ENCODE measurements around the gene SDCBP2.

DNA sequence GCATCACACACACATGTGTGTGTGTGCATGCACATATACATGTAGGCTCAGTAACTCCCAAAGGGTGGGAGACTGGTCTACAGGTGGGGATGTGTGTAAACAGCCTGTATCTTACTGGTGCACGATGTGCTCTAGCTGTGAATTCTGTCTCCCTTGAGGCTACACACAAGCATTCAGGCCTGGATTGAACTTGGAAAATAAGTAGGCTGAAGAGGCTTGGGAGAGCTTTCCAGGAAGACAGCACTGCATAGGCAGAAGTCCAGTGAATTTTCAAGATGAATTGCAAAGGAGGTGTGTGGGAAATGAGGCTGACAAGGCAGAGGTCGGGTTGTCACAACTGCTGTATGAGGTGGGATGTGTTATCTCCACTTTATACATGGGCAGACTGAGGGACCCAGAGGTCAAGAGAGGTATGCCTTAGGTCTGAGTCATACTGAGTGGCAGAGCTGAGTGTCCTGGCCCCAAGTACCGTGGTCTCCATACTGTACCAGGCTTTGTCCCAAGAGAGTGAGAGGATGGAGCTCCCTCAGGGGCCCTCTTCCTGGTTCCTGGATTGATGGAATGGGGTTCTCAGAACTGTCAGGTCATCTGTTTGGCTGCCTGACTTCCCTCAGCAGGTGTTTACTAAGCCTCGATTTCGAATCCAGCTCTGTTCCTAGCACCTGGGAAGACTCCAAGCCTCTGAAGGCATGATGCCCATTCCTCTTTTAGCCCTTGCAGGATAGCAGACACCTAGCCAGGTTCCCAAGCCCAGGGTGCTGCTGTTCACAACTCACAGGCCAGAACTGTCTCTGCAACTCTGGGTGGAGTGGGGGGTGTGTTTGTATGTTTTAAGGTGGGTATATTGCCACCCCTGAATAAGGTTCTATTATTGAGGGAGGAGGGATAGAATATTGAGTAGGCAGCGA lies 48.5 kb downstream of the SDCBP2 start:
- TF ChIP-seq, protein P1, sequence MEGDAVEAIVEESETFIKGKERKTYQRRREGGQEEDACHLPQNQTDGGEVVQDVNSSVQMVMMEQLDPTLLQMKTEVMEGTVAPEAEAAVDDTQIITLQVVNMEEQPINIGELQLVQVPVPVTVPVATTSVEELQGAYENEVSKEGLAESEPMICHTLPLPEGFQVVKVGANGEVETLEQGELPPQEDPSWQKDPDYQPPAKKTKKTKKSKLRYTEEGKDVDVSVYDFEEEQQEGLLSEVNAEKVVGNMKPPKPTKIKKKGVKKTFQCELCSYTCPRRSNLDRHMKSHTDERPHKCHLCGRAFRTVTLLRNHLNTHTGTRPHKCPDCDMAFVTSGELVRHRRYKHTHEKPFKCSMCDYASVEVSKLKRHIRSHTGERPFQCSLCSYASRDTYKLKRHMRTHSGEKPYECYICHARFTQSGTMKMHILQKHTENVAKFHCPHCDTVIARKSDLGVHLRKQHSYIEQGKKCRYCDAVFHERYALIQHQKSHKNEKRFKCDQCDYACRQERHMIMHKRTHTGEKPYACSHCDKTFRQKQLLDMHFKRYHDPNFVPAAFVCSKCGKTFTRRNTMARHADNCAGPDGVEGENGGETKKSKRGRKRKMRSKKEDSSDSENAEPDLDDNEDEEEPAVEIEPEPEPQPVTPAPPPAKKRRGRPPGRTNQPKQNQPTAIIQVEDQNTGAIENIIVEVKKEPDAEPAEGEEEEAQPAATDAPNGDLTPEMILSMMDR (conservative IDR thresholded peaks at IDR 0.05; ENCODE audit: low read depth in 2 of 2), result no peak
- TF ChIP-seq POLR2AphosphoS5 (IDR thresholded peaks at IDR 0.05; ENCODE audit: low read depth) (no peak), CREB1 (CRISPR knock-in tag; IDR thresholded peaks at IDR 0.05; ENCODE audit: low read depth) (no peak), JUNB (IDR thresholded peaks at IDR 0.05; ENCODE audit: unreplicated experiment) (no peak), EZH2phosphoT487 (IDR thresholded peaks at IDR 0.05; ENCODE audit: unreplicated experiment) (no peak), ZNF331 (CRISPR knock-in tag; IDR thresholded peaks at IDR 0.05; ENCODE audit: low read depth) (no peak), STAT1 (IDR thresholded peaks at IDR 0.05; ENCODE audit: unreplicated experiment) (no peak)
- TF ChIP-seq, protein P2, sequence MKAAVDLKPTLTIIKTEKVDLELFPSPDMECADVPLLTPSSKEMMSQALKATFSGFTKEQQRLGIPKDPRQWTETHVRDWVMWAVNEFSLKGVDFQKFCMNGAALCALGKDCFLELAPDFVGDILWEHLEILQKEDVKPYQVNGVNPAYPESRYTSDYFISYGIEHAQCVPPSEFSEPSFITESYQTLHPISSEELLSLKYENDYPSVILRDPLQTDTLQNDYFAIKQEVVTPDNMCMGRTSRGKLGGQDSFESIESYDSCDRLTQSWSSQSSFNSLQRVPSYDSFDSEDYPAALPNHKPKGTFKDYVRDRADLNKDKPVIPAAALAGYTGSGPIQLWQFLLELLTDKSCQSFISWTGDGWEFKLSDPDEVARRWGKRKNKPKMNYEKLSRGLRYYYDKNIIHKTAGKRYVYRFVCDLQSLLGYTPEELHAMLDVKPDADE (IDR thresholded peaks at IDR 0.05), result no peak
- TF ChIP-seq, protein P3, sequence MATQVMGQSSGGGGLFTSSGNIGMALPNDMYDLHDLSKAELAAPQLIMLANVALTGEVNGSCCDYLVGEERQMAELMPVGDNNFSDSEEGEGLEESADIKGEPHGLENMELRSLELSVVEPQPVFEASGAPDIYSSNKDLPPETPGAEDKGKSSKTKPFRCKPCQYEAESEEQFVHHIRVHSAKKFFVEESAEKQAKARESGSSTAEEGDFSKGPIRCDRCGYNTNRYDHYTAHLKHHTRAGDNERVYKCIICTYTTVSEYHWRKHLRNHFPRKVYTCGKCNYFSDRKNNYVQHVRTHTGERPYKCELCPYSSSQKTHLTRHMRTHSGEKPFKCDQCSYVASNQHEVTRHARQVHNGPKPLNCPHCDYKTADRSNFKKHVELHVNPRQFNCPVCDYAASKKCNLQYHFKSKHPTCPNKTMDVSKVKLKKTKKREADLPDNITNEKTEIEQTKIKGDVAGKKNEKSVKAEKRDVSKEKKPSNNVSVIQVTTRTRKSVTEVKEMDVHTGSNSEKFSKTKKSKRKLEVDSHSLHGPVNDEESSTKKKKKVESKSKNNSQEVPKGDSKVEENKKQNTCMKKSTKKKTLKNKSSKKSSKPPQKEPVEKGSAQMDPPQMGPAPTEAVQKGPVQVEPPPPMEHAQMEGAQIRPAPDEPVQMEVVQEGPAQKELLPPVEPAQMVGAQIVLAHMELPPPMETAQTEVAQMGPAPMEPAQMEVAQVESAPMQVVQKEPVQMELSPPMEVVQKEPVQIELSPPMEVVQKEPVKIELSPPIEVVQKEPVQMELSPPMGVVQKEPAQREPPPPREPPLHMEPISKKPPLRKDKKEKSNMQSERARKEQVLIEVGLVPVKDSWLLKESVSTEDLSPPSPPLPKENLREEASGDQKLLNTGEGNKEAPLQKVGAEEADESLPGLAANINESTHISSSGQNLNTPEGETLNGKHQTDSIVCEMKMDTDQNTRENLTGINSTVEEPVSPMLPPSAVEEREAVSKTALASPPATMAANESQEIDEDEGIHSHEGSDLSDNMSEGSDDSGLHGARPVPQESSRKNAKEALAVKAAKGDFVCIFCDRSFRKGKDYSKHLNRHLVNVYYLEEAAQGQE (IDR thresholded peaks at IDR 0.05; ENCODE audit: unreplicated experiment), result no peak

Measured in GM23338 (cell line).